ENCODE measurements around the gene SLC35C1. TPM values are rescaled to one million over a fixed set of nuclear protein-coding genes. Genes with fewer than 3 reads are reported as not detected.
"Not testable (repeated sequence)": the region's sequence is repeated elsewhere in the genome, so short reads cannot be mapped to it uniquely, and the experiment has no call there.

Gene SLC35C1
- total RNA-seq, 2 experiments from 2014 or later: 9.6 to 9.8 TPM

- peaks cover 2% of the 10 kb centered on the region for H3K27me3 Mint-ChIP-seq
- ChIA-PET CTCF (interaction anchor here (0.7 to 2.1 kb wide), 2 partner anchors 9 to 173 kb away, joined by 3 to 7 read pairs; no protein-coding TSS in a partner anchor), POLR2A (no interaction called here)
- intact Hi-C loops (cut with DNase I, micrococcal nuclease): no loop called here
- H3K36me3 Mint-ChIP-seq (ENCODE audit: low read depth): no peaks in the 10 kb centered on the region
- DNase-seq (no peak), ATAC-seq (no peak)
- no peak overlapping the region for H3K4me3 Mint-ChIP-seq
- no peaks in the 10 kb centered on the region for H3K9me3 Mint-ChIP-seq (ENCODE audit: low read depth)
- peaks cover 9% of the 10 kb centered on the region for H3K4me1 Mint-ChIP-seq
- no peak overlapping the region for H3K27ac Mint-ChIP-seq
These were observed 28.8 kb downstream of the SLC35C1 start for GRCh38 chr11:45833761-45834160.

DNA sequence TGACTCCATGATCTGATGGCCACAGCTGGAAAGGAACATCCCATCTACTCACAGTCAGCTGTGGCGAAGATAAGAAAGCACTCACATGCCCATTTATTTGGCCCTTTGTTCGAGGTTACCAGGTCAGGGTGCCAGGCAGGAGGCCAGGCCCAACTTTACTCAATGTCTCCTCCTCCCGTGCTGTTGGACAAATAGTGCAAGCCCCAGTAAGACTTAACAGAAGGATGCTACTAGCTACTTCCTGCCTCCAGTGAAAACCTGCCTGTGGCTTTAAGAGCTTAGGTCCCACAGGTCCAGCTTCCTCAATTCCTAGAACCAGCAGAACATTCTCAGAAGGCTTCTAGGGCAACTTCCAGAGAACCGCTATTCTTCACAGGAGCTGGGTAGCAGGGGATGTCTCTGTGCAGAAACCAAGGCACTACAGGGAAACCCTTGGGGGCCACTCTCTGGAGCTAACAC, 29.4 kb downstream of the SLC35C1 start:
- POLR2A ChIA-PET: no interaction called here
- DNase-seq (no peak), ATAC-seq (peak; percentile 69)
- Mint-ChIP-seq H3K27ac (peak overlapping the region; percentile 14), H3K27me3 (peaks cover 2% of the 10 kb centered on the region), H3K4me3 (no peak overlapping the region), H3K36me3 (ENCODE audit: low read depth) (no peaks in the 10 kb centered on the region), H3K4me1 (peaks cover 9% of the 10 kb centered on the region), H3K9me3 (ENCODE audit: low read depth) (no peaks in the 10 kb centered on the region)
- intact Hi-C loops (cut with DNase I, micrococcal nuclease): no loop called here
- CTCF ChIA-PET: interaction anchor here (0.7 to 2.1 kb wide), 4 partner anchors 8 to 173 kb away, joined by 3 to 7 read pairs (median 4); no protein-coding TSS in a partner anchor

GRCh38 chr11:45839204-45839603, 34.3 kb downstream of the SLC35C1 start:
- DNase-seq (no peak), ATAC-seq (no peak)
- ChIA-PET POLR2A (no interaction called here), CTCF (no interaction called here)
- H3K9me3 Mint-ChIP-seq (ENCODE audit: low read depth): no peaks in the 10 kb centered on the region
- H3K4me3 Mint-ChIP-seq: no peak overlapping the region
- peaks cover 2% of the 10 kb centered on the region for H3K27me3 Mint-ChIP-seq
- intact Hi-C loops (cut with DNase I, micrococcal nuclease): no loop called here
- no peak overlapping the region for H3K27ac Mint-ChIP-seq
- no peaks in the 10 kb centered on the region for H3K36me3 Mint-ChIP-seq (ENCODE audit: low read depth)
- peaks cover 16% of the 10 kb centered on the region for H3K4me1 Mint-ChIP-seq

DNA sequence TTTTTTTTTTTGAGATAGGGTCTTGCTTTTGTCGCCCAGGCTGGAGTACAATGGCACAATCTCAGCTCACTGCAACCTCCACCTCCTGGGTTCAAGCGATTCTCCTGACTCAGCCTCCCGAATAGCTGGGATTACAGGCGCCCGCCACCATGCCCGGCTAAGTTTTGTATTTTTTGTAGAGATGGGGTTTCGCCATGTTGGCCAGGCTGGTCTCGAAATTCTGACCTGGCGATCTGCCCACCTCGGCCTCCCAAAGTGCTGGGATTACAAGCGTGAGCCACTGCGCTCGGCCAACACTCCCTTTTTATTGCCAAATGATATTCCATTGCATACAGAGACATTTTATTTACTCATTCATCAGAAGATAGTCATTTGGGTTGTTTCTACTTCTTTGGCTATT, 35.3 kb downstream of the SLC35C1 start:
- intact Hi-C loops (cut with DNase I, micrococcal nuclease): not testable (repeated sequence)

DNA sequence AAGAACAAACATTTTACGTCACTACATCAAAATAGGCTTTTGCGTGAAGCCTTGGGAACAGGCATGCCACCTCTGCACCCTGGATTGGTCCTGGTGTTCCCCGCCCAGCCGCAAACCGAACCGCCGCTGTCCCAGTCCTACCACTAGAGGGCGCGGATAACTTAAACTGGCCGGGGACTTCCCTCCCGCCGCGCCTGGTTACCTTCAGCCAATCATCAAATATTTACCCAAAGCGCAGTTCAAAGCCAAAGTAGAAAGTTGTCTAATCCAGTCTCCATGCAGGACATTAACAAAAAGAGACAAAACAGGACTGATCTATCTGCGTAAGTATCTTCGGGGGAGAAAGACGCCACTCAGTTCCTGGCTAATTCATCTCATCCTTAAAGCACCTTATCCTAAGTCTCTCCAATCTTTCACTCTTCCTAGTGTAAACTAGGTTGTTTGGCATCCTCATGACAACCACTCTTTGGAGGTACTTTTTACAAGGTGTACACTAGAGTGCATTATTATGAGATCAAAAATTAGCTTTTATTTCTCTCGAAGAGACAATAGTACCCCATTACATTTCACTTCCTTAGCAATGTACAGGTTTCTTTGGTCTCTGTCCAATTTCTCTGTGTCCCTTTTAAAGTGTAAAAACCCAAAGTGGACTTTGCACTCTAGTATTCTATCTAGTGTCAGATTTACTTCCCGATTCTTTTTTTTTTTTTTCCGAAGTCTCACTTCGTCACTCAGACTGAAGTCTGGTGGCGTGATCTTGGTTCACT, 38.4 kb downstream of the SLC35C1 start:
- Mint-ChIP-seq H3K4me1 (peaks cover 25% of the 10 kb centered on the region), H3K27ac (peak overlapping the region; percentile 49), H3K9me3 (ENCODE audit: low read depth) (no peaks in the 10 kb centered on the region), H3K36me3 (ENCODE audit: low read depth) (no peaks in the 10 kb centered on the region), H3K27me3 (no peaks in the 10 kb centered on the region), H3K4me3 (peak overlapping the region; percentile 36)
- DNase-seq: peak; percentile 94
- ChIA-PET CTCF (interaction anchor here (0.5 to 2.8 kb wide), 16 partner anchors 8 to 453 kb away, joined by 3 to 15 read pairs (median 4); partner anchors contain the start of gene SLC35C1), POLR2A (no interaction called here)
- ATAC-seq: peak; percentile 47
- intact Hi-C loops (cut with DNase I, micrococcal nuclease): loop anchor here (1.0 kb wide), 5 partner anchors 38 to 697 kb away; partner anchors contain the start of genes PEX16 (in 1 of the 2), PRDM11 (in 1 of the 2) and SLC35C1 (in 1 of the 2)

More for the DNA sequence above, 35.3 kb downstream of the SLC35C1 start:
- H3K36me3 Mint-ChIP-seq (ENCODE audit: low read depth); POLR2A ChIA-PET; H3K4me3 Mint-ChIP-seq; H3K27me3 Mint-ChIP-seq; DNase-seq; H3K27ac Mint-ChIP-seq; ATAC-seq; CTCF ChIA-PET; H3K9me3 Mint-ChIP-seq (ENCODE audit: low read depth): not testable (repeated sequence)
- peaks cover 13% of the 10 kb centered on the region for H3K4me1 Mint-ChIP-seq

DNA sequence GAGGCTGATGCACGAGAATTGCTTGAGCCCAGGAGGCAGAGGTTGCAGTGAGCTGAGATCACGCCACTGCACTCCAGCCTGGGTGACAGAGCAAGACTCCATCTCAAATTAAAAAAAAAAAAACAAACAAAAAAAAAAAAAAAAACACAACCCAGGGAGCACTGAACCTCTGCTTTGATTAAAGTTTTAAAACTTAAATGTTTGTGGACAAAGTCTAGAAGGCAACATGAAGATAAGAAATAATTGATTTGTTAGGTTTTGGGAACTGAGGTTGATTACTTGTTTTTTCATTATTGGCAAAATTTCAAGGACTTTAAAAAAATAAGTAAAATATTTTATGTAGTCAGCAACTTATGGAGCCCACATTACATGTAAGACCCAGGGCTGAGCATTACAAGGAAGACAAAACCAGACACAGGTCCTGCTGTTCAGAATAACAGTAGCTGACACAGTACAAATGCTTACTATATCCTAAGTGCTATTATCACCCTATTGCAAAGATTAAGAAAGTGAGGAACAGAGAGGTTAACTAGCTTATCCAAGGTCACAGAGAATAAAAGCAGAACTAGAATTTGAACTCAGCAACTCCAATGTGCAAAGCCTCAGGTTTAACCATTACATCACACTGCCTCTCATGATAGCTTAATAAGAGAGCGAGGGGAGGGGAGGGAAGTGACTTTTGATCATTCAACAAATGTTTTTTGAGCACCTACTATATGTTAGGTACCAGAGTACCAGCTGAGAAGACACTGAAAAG, 40.1 kb downstream of the SLC35C1 start:
- no peak overlapping the region for H3K4me3 Mint-ChIP-seq
- H3K27ac Mint-ChIP-seq: no peak overlapping the region
- H3K4me1 Mint-ChIP-seq: peaks cover 38% of the 10 kb centered on the region
- ATAC-seq (no peak), DNase-seq (no peak)
- H3K27me3 Mint-ChIP-seq: no peaks in the 10 kb centered on the region
- intact Hi-C loops (cut with DNase I, micrococcal nuclease): loop anchor here (5.0 kb wide), 3 partner anchors 52 to 1797 kb away; partner anchors contain the start of genes CKAP5 (in 1 of the 2) and MTCH2 (in 1 of the 2)
- ChIA-PET CTCF (interaction anchor here (0.7 to 1.5 kb wide), 2 partner anchors 10 to 50 kb away, joined by 3 to 4 read pairs; no protein-coding TSS in a partner anchor), POLR2A (no interaction called here)
- H3K9me3 Mint-ChIP-seq (ENCODE audit: low read depth): no peaks in the 10 kb centered on the region
- H3K36me3 Mint-ChIP-seq (ENCODE audit: low read depth): no peaks in the 10 kb centered on the region

DNA sequence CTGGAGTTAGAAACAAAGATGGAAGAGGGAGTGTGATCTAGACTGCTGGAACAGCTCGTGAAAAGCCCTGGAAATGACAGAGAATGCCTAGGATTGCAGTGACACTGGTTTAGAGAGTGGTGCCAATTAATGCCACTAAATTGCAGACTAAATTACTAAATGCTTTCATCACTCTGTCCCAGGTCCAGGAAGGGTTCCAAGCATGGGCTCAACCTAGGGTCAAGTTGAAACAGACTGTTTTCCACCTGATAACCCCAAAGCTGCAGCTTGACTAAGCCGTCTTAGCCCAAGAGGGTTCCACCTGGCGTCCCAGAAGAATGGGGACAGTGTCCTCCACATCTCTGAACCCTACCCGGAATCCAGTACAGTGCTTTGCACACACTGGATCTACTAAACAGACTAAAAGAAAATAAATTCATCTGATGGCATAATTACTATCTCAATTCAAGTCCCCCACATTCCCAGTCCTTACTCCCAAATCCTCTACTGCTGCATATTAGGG, 41.3 kb downstream of the SLC35C1 start:
- Mint-ChIP-seq H3K27me3 (no peaks in the 10 kb centered on the region), H3K4me3 (peak overlapping the region; percentile 74), H3K27ac (peak overlapping the region; percentile 55), H3K4me1 (peaks cover 48% of the 10 kb centered on the region), H3K36me3 (ENCODE audit: low read depth) (no peaks in the 10 kb centered on the region), H3K9me3 (ENCODE audit: low read depth) (no peaks in the 10 kb centered on the region)
- ChIA-PET CTCF (interaction anchor here (0.8 to 1.5 kb wide), 4 partner anchors 12 to 60 kb away, joined by 3 to 4 read pairs (median 3); no protein-coding TSS in a partner anchor), POLR2A (interaction anchor here (1.4 kb wide), 1 partner anchor 70 kb away, joined by 3 read pairs; no protein-coding TSS in a partner anchor)
- DNase-seq: no peak
- ATAC-seq: no peak
- intact Hi-C loops (cut with DNase I, micrococcal nuclease): loop anchor here (2.0 to 5.0 kb wide), 7 partner anchors 51 to 1796 kb away; partner anchors contain the start of genes CD82 (in 1 of the 2), CKAP5 (in 1 of the 2) and MTCH2 (in 1 of the 2)

DNA sequence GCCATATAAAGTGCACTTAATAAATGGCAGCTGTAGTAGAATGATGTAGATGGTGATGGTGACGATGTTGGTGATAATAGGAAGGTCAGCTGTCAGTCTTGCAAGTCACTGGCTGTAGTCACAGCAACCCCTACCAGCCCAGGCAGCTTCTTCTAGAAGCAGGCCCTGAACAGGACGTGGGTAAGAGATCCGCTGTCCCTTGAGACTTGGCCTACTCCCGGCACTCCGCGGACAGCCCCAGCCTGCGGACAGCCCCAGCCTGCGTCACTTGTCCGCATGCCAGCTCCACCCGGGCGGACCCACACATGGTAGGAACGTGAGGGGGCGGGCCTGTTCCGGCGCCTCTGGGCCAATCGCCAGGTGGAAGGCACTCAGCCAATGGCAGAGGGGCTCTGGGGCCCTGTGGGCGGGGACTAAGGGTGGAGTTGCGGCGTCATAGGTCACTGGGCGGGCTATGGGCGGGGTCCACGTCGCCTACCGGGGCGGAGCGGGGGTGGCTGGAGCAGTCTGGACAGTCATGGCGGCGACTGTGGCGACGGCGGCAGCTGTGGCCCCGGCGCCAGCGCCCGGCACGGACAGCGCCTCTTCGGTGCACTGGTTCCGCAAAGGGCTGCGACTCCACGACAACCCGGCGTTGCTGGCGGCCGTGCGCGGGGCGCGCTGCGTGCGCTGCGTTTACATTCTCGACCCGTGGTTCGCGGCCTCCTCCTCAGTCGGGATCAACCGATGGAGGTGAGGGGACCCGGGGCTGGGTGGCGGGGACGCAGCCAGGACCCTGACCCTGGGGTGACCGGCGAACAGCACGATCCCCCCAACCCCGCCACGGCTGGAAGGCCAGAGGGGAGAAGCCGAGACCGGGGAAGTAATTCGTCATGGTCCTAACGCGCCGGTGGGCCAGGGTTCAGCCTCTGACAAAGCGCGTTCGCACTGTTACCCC, 42.3 kb downstream of the SLC35C1 start, which contains the start of gene CRY2:
TSS of gene CRY2 (plus strand) at position 502 of the 937 bp plus-strand sequence. CDS start at position 518, 16 bp downstream.
- Mint-ChIP-seq H3K4me3 (peak within 1 kb of the TSS; percentile 74), H3K4me1 (peaks cover 53% of the 10 kb centered on the region), H3K36me3 (ENCODE audit: low read depth) (no peaks in the 10 kb centered on the region), H3K27me3 (no peaks in the 10 kb centered on the region), H3K27ac (peak within 1 kb of the TSS; percentile 58), H3K9me3 (ENCODE audit: low read depth) (no peaks in the 10 kb centered on the region)
- ChIA-PET CTCF (interaction anchor here (0.7 to 1.1 kb wide), 5 partner anchors 11 to 61 kb away, joined by 3 read pairs; no protein-coding TSS in a partner anchor), POLR2A (interaction anchor here (0.5 to 1.4 kb wide), 7 partner anchors 10 to 449 kb away, joined by 3 to 8 read pairs (median 3); partner anchors contain the start of gene PEX16)
- DNase-seq: peak; percentile 99
- peak; percentile 90 for ATAC-seq
- intact Hi-C loops (cut with DNase I, micrococcal nuclease): loop anchor here (1.0 to 5.0 kb wide), 15 partner anchors 38 to 1795 kb away; partner anchors contain the start of genes SLC35C1 (in 2 of the 2), ARHGAP1 (in 1 of the 2), CD82 (in 1 of the 2) and CKAP5 (in 1 of the 2)

GRCh38 chr11:45847911-45848316, 43.0 kb downstream of the SLC35C1 start:
- H3K27ac Mint-ChIP-seq: peak overlapping the region; percentile 58
- CTCF ChIA-PET: no interaction called here
- peak; percentile 66 for DNase-seq

GRCh38 chr11:45848654-45849081, 43.7 kb downstream of the SLC35C1 start:
- Mint-ChIP-seq H3K36me3 (ENCODE audit: low read depth) (no peaks in the 10 kb centered on the region), H3K27me3 (no peaks in the 10 kb centered on the region), H3K27ac (no peak overlapping the region), H3K4me1 (peaks cover 48% of the 10 kb centered on the region), H3K9me3 (ENCODE audit: low read depth) (no peaks in the 10 kb centered on the region), H3K4me3 (peak overlapping the region; percentile 74)
- intact Hi-C loops (cut with DNase I, micrococcal nuclease): loop anchor here (5.0 kb wide), 3 partner anchors 49 to 1794 kb away; partner anchors contain the start of genes CKAP5 (in 1 of the 2) and MTCH2 (in 1 of the 2)
- DNase-seq: no peak
- no peak for ATAC-seq
- POLR2A ChIA-PET: no interaction called here
- CTCF ChIA-PET: no interaction called here

More at GRCh38 chr11:45847911-45848316, 43.0 kb downstream of the SLC35C1 start:
- peaks cover 56% of the 10 kb centered on the region for H3K4me1 Mint-ChIP-seq
- intact Hi-C loops (cut with DNase I, micrococcal nuclease): loop anchor here (1.0 to 5.0 kb wide), 15 partner anchors 37 to 1794 kb away; partner anchors contain the start of genes SLC35C1 (in 2 of the 2), ARHGAP1 (in 1 of the 2), CD82 (in 1 of the 2) and CKAP5 (in 1 of the 2)
- H3K36me3 Mint-ChIP-seq (ENCODE audit: low read depth): no peaks in the 10 kb centered on the region
- no peaks in the 10 kb centered on the region for H3K9me3 Mint-ChIP-seq (ENCODE audit: low read depth)
- no peaks in the 10 kb centered on the region for H3K27me3 Mint-ChIP-seq
- H3K4me3 Mint-ChIP-seq: peak overlapping the region; percentile 74
- POLR2A ChIA-PET: interaction anchor here (0.5 to 1.3 kb wide), 2 partner anchors 67 to 70 kb away, joined by 3 to 8 read pairs; partner anchors contain the start of gene PEX16
- peak; percentile 16 for ATAC-seq
